OCI-M2 (cell line): Measurements from ENCODE around the gene CHAC1.

Source experiments
- DNase-seq: peaks from one replicate; lab custom pipeline; 2025; ENCODE audit not compliant: unreplicated experiment; lab: John Stamatoyannopoulos, UW

The CHAC1 gene

DNA sequence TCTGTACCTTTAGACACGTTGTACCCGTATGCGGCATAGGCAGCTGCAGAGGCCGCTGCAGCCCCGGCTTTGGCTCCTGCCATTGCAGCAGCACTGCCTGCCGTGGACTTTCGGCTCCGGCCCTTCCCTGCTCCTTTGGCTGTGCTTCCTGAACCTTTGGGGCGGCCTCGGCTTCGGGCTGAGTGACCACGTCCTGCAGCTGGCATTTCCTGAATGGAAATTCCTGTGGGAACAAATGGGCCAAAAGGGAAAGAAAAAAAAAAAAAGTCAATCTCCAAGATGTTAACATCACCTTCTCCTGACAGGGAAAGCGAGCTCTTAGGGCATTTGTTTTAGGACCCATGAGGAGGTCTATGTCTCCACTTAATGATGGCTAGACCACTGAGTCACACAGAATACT is 29.6 kb downstream of the CHAC1 start:
- no peak for DNase-seq

DNA sequence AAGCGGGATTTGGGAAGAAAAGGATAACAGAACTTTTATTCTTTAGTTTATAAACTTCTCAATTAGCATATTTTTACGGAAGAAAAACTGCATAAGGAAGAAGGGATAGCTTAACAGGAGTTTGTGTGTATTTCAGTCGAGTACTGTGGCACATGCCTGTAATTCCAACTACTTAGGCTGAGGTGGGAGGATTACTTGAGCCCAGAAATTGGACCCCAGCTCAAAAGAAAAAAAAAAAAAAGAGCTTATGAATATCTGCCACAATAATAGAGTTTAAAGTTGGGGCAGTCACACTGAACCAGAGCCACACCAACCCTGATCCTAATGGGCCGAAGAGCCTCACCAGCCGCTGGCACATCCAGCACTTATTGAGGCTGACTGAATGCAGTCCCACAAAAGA is 31.1 kb downstream of the CHAC1 start:
- DNase-seq: no peak

DNA sequence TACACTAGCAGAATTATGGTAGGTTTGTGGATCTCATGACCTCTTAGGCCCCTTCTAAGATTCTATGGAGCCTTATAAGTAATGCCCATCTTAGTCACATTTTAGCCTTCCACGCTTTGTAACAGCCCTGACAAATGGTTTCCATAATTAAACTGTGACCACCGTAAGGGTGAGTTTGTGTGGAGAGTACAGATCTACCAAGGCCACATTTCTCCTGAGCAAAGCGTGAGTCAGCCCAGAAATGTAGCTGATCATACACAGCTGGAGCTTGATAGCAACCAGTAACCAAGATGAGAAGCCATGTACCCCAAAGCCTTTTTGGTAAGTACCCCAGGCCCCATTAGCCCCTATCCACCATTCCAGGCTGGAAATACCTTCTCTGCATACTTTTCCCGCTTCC is 31.7 kb downstream of the CHAC1 start:
- no peak for DNase-seq

DNA sequence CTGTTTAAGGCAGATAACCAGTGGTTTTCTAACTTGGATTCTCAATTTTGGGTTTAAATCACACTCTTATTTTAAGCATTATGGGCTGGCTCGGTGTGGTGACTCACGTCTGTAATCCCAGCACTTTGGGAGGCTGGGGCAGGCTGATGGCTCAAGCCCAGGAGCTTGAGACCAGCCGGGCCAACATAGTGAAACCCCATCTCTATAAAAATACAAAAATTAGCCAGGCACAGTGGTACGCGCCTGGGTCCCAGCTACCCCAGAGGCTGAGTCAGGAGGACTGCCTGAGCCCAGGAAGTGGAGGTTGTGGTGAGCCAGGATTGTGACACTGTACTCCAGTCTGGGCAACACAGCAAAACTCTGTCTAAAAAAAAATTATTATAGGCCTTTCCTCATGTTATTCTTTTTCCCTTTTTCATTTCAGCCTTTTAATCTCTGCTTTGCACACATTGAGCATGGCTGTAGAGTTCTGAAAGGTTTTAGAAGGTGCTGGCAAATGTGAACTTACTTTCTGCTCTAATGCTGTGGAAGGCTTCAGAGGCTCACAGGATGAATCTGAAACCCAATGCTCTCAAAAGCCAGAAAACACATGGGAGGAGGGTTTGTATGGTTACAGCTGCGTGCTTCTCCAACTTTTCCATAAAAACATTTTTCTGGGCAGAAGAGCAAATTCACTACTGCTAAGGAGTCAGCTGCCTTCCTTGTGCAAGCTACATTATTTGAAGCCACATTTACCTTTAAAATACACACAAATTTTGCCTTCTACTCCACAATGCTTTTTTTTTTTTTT is 32.5 kb downstream of the CHAC1 start:
- DNase-seq: no peak

DNA sequence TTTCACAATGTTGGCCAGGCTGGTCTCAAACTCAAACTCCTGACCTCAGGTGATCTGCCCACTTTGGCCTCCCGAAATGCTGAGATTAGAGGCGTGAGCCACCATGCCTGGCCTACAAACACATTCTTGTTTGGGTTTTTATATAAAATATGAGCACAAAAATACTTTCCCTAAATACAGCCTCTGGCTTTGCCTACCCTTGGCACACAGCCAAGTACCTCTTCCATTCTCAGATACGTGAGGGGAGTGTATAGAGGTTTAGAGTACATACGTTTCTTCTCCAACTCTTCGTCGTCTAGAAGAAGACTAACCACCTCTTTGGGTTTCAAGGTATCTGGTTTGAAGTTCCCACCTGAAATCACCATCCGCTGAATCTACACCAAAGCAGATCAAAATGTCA is 33.5 kb downstream of the CHAC1 start:
- DNase-seq: no peak

DNA sequence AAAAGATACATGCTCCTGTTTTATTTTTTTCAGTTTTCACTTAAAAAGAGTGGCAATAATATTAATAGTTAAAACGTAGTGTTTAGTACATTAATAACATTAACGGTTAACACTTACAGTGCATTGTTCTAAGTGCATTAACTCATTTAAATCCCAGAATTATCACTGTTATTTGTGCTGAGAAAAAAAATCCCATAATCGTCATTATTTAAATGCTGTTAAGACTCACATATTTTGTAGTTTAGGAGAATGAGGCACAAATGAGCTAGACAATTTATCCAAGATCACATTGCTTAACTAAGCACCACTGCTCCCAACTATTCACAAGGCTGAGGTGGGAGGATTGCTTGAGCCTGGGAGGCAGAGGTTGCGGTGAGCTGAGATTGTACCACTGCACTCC is 34.9 kb downstream of the CHAC1 start:
- no peak for DNase-seq

DNA sequence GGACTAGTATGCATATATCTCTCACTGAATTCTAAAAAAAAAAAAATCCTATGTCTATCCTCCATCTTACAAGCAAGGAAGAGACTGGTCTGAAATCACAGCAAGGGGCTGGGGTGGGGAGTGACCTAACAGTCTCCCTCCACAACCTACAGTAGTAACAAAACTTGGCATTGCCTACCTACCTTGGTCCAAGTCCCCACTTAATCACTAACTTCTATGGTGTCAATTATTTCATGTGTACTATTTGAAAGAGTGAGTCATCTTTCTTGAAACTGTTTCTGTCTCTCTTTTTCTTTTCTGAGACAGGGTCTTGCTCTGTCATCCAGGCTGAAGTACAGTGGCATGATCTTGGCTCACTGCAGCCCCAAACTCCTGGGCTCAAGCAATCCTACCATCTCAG is 36.8 kb downstream of the CHAC1 start:
- no peak for DNase-seq

DNA sequence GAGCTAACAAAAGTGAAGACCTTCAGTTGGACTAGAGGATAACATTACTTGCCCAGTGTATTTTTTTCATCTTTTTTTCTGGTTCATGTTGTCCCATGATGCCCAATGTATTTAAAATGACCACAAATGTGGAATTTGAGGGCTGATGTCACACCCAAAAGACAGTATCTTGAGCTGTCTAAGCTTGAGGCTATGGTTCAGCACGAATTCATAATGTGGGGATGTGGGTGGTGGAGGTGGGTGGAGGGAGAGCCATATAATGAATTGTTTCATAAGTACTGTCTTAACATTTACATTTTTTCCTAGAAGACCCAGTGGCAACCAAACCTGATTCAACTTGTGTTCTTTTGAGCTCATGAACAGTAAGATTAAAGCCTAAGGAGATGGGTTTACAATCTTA is 37.5 kb downstream of the CHAC1 start:
- no peak for DNase-seq

DNA sequence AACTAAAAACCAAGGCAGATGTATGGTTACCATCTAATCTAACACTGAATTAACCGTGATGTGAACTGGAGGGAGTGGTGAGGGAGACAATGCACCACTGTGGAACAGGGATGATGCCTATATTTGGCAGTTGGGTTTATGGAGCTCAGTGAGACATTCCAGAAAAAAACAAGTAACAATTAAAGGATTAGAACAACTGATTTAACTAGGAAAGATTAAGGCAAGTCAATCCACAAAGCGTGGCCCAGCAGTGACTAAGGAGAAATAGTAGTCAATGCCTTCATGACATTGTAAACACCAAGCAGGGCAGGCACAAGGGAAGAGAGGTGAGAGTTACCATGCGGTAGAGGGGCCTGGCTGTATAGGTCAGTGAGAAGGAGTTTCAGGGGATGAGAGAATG is 38.1 kb downstream of the CHAC1 start:
- DNase-seq: no peak

DNA sequence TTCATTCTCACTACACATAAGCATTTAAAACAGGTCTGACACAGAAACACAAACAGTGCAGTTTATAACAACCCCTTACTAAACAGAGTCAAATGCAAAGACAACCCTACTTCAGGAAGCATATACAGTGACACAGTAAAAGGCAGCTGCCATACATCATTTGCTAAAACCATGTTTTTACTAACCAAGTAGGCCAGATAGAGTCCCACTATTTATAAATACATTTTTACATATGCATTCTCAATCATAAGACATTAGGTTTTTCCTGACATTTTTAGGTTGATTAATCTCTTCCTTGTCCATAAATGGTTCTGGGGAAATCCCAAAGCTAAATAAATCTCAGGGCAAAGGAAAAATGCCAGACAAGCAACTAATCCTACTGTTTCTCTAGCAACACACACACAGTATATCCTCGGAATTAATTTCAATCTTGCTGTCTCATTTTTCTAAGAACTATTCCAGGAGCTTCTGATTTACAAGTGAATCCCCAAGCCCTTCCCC is 39.0 kb downstream of the CHAC1 start:
- no peak for DNase-seq

DNA sequence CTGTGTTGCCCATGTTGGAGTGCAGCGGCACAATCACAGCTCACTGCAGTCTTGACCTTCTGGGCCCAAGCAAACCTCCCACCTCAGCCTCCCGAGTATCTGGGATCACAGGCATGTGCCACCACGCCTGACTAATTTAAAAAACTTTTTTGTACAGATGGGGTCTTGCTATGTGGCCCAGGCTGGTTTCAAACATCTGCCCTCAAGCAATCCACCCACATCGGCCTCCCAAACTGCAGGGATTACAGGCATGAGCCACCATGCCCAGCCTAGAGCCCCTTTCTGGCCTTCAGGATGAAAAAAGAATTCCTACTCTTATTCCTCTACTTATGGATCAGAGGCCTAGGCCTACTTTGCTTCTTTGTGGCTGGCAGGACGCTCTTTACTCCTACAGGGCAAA is 39.6 kb downstream of the CHAC1 start:
- DNase-seq: no peak

DNA sequence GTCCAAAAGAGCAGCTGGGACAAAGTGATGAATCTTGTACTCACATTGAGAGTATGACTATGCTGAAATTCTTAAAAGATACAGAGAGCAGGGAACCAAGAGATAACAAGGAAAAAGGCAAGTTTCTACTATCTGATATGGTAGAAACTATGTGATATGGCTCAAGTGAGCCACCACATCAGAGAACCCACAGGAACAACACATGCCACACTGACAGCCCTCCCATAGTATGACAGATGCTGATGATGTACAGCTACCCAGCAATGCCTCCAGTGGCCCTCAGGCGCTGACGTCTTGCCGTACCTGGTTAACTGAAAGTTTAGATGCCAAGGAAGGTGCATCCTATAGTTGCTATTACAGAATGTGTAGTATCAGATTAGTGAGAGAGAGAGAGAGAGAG is 42.4 kb downstream of the CHAC1 start:
- no peak for DNase-seq

DNA sequence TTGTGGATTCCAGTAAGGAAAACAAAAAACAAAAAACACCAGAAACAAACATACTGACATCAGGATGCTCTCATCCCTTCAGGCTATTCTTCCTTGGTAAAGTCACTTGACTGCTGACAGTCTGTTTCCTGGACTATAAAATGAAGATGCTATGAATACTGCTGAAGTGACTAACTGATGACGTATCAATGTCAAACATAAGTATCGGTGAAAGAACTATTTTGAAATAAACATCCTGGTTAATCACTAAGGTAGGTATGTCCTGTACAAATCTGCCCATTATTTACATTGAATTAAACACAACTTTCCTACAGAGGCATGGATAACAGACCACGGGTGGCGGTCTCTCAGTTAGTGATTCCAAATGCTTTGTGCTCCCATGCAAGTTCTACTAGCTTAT is 45.9 kb downstream of the CHAC1 start:
- DNase-seq: no peak

DNA sequence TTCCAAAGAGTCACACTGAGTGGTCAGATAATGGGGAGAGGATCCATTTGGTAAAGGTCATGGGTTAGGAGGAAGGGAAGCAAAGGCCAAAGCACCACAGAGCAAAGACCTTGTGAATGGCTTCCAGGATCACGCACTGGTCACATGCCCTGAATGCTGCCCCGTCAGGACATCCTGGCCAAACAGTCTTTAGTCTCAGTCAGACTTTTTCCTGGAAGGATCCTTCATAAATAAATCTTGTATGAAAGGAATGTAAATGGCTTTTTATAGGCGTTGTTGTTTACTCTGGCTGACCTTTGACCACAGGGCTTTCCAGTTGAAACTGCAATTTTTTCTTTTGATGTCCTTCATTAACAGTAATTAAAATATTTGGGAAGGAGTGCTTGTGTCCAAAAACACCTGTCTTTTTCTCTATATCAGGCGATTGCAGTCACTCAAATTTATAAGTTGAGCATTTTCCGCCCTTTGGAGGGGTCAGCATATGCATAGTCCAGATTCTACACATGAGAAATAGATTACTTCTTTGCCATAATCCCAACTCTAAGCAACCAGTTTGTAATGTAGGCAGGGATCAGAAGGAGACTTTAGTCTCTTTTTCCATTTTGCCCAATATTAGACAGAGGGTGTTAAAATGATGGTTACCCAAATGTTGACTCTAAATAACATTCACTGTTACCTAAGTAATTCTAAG is 48.4 kb downstream of the CHAC1 start:
- no peak for DNase-seq

DNA sequence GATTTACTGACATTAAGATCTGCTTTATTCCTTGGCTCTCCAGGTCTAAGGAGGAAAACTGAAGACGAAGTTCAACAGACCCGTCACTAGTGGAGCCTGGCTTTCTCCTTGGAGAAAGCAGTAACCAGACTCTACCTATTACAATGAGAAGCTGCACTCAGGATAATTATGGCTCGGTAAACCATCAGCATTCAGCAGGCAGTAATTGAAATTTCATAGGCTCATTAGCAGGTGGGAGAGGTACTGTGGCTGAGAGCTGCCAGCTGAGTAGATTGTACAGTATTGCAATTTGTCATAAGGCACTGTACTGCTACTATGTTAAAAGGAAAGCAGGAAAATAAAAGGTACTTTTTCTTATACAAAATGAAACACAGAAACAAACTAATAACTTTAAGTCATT is 51.2 kb downstream of the CHAC1 start:
- DNase-seq: no peak
